GM21825 (cell line): ENCODE results near the gene BRICD5.

Experiments
- ATAC-seq: cut with Tn5 transposase; IDR thresholded peaks from one replicate; pipeline ENCODE4 v1.9.1; 2021; ENCODE audit warnings: mild to moderate bottlenecking, moderate library complexity; ENCODE audit not compliant: unreplicated experiment

The BRICD5 gene

GRCh38 chr16:2166263-2167067, 44.2 kb downstream of the BRICD5 start:
- no peak for ATAC-seq

DNA sequence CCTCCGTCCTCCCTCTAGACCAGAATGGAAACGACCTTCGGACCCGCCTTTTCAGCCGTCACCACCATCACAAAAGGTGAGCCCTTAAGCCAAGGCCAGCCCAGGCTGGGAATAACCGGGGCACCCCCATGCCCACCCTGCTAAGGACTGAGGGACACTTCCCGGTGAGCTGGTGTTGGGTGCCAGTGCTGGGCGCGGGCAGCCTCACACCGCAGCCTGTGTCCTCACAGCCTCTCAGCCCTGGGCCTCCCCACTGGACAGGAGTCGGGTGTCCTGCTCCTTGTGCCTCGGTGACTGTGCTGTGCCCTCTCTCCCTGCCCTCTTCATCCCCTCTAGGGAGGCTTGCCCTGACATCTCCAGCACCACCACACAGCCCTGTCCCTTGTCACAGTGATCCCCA, 44.8 kb downstream of the BRICD5 start:
- no peak for ATAC-seq

- ATAC-seq, result no peak
These were observed 47.3 kb downstream of the BRICD5 start for GRCh38 chr16:2163211-2163881.

- no peak for ATAC-seq
These were observed 48.0 kb downstream of the BRICD5 start for GRCh38 chr16:2162676-2163118.

- ATAC-seq, result no peak
These were observed 48.8 kb downstream of the BRICD5 start for GRCh38 chr16:2161911-2162310.

GRCh38 chr16:2160915-2161551, 49.6 kb downstream of the BRICD5 start:
- ATAC-seq, result no peak
